Right cardiac atrium (tissue), 5 donors: ENCODE measurements around the gene SLC17A3. TPM values are rescaled to one million over a fixed set of nuclear protein-coding genes. Genes with fewer than 3 reads are reported as not detected.

Source experiments
- ATAC-seq, 2 donors: fragments of 200-7000 bp; cut with Tn5 transposase; one replicate each; pipeline versions ENCODE4 v1.8.0 to v1.9.1; 2020; ENCODE audit warnings: moderate library complexity in 2 of 2, mild to moderate bottlenecking in 1 of 2
- DNase-seq, 3 donors: peaks; one replicate each; pipeline ENCODE4 v3.0.0-alpha.2; 2020
- H3K27ac ChIP-seq: one replicate; pipeline ENCODE4 v1.5.1; 2013; ENCODE audit warnings: mild to moderate bottlenecking, low read length, control low read depth, moderate library complexity
- H3K27me3 ChIP-seq: one replicate; pipeline ENCODE4 v1.6.1; 2013; ENCODE audit not compliant: control insufficient read depth, insufficient read depth
- H3K4me1 ChIP-seq: one replicate; pipeline ENCODE4 v1.6.1; 2013; ENCODE audit warnings: low read length; ENCODE audit not compliant: control insufficient read depth, insufficient read depth
- H3K4me3 ChIP-seq: one replicate; pipeline ENCODE4 v1.5.1; 2013; ENCODE audit warnings: low read length, control low read depth
- H3K9me3 ChIP-seq: one replicate; pipeline ENCODE4 v1.6.1; 2013; ENCODE audit warnings: low read length; ENCODE audit not compliant: control insufficient read depth
- WGBS: extraction: QIAGEN DNeasy Blood & Tissue Kit; methylation state at CpG from one replicate; pipeline ENCODE4 v1.1.7; 2013; 5-methylcytosine and 5-hydroxymethylcytosine counted together
- intact Hi-C, 4 donors: fragments of 100-400 bp; cut with DNase I; formaldehyde crosslinking; loops; one replicate each; pipeline versions ENCODE4 v1.11.0 to v1.14.0; 2022 to 2023
- polyA plus RNA-seq: library from polyadenylated mRNA; stranded (reverse); fragments of 200-250 nt; gene quantifications from one replicate; pipeline ENCODE4 v1.2.3, GENCODE V29; 2013
- total RNA-seq, 4 donors: library from RNA; stranded (reverse); fragmentation: NEBNext Ultra II Directional; extraction: Animal tissue kit (Norgen Biotek cat#: 25700); gene quantifications; one replicate each; pipeline ENCODE4 v1.2.1, GENCODE V29; 2021
- donor health status: healthy with polysubstance abuse.
- donor health status: DM: no; HTN: yes; CAD: no.
- donor health status: DM: no; HTN: no; CAD: no.
- donor health status: DM: no; HTN: yes; CAD: no; lungs with severe emphysema.
- donor health status: DM: yes; HTN: yes; CAD: no.

Gene SLC17A3
- total and polyA plus RNA-seq, 5 donors: 0.34 TPM; not detected in 4

GRCh38 chr6:25903467-25904099, 29.5 kb upstream of the SLC17A3 start:
- H3K27ac ChIP-seq: no peak overlapping the region
- ATAC-seq (no peak), DNase-seq (no peak)
- WGBS: 95% methylated on average over 4 of the region's 4 CpGs
- no peaks in the 10 kb centered on the region for H3K9me3 ChIP-seq
- intact Hi-C loops: no loop called here
- no peaks in the 10 kb centered on the region for H3K27me3 ChIP-seq
- no peaks in the 10 kb centered on the region for H3K4me1 ChIP-seq
- H3K4me3 ChIP-seq: no peak overlapping the region

- Histone ChIP-seq H3K9me3 (no peaks in the 10 kb centered on the region), H3K4me1 (no peaks in the 10 kb centered on the region), H3K4me3 (no peak overlapping the region), H3K27ac (no peak overlapping the region), H3K27me3 (no peaks in the 10 kb centered on the region)
- WGBS: 97% methylated on average over 1 of the region's 1 CpG
- no peak for ATAC-seq
- intact Hi-C loops: no loop called here
- DNase-seq: no peak
Observed at GRCh38 chr6:25902071-25902470, 28.0 kb upstream of the SLC17A3 start.

GRCh38 chr6:25900843-25901242, 26.8 kb upstream of the SLC17A3 start:
- no peaks in the 10 kb centered on the region for H3K9me3 ChIP-seq
- no peak for DNase-seq
- intact Hi-C loops: no loop called here
- no peaks in the 10 kb centered on the region for H3K27me3 ChIP-seq
- H3K4me1 ChIP-seq: no peaks in the 10 kb centered on the region
- no peak overlapping the region for H3K27ac ChIP-seq
- ATAC-seq: no peak
- H3K4me3 ChIP-seq: no peak overlapping the region
- 80% methylated on average over 1 of the region's 1 CpG for WGBS

GRCh38 chr6:25899580-25900408, 25.8 kb upstream of the SLC17A3 start:
- no peaks in the 10 kb centered on the region for H3K27me3 ChIP-seq
- DNase-seq (no peak), ATAC-seq (no peak)
- WGBS: 86% methylated on average over 2 of the region's 2 CpGs
- no peaks in the 10 kb centered on the region for H3K9me3 ChIP-seq
- H3K4me1 ChIP-seq: no peaks in the 10 kb centered on the region
- no peak overlapping the region for H3K4me3 ChIP-seq
- intact Hi-C loops: no loop called here
- H3K27ac ChIP-seq: no peak overlapping the region

- intact Hi-C loops: no loop called here
- Histone ChIP-seq H3K4me1 (no peaks in the 10 kb centered on the region), H3K27me3 (no peaks in the 10 kb centered on the region), H3K27ac (no peak overlapping the region), H3K9me3 (no peaks in the 10 kb centered on the region), H3K4me3 (no peak overlapping the region)
- DNase-seq (no peak), ATAC-seq (no peak)
- WGBS: 71% methylated on average over 2 of the region's 2 CpGs
Observed at GRCh38 chr6:25899123-25899522, 25.1 kb upstream of the SLC17A3 start.

GRCh38 chr6:25898289-25898977, 24.4 kb upstream of the SLC17A3 start:
- intact Hi-C loops: no loop called here
- Histone ChIP-seq H3K27me3 (no peaks in the 10 kb centered on the region), H3K4me1 (no peaks in the 10 kb centered on the region), H3K9me3 (no peaks in the 10 kb centered on the region), H3K27ac (no peak overlapping the region), H3K4me3 (no peak overlapping the region)
- DNase-seq (no peak), ATAC-seq (no peak)
- WGBS: 80% methylated on average over 5 of the region's 5 CpGs

- 68% methylated on average over 3 of the region's 3 CpGs for WGBS
- H3K27ac ChIP-seq: no peak overlapping the region
- intact Hi-C loops: no loop called here
- DNase-seq (no peak), ATAC-seq (no peak)
- H3K4me1 ChIP-seq: no peaks in the 10 kb centered on the region
- H3K9me3 ChIP-seq: no peaks in the 10 kb centered on the region
- no peak overlapping the region for H3K4me3 ChIP-seq
- H3K27me3 ChIP-seq: no peaks in the 10 kb centered on the region
Observed at GRCh38 chr6:25896252-25896651, 22.2 kb upstream of the SLC17A3 start.

GRCh38 chr6:25895771-25896170, 21.7 kb upstream of the SLC17A3 start:
- Histone ChIP-seq H3K4me1 (no peaks in the 10 kb centered on the region), H3K4me3 (no peak overlapping the region), H3K27me3 (no peaks in the 10 kb centered on the region), H3K9me3 (no peaks in the 10 kb centered on the region), H3K27ac (no peak overlapping the region)
- DNase-seq (no peak), ATAC-seq (no peak)
- intact Hi-C loops: no loop called here
- WGBS: 56% methylated on average over 1 of the region's 1 CpG

- DNase-seq: no peak
- intact Hi-C loops: no loop called here
- Histone ChIP-seq H3K4me1 (no peaks in the 10 kb centered on the region), H3K4me3 (no peak overlapping the region), H3K27me3 (no peaks in the 10 kb centered on the region), H3K27ac (no peak overlapping the region), H3K9me3 (no peaks in the 10 kb centered on the region)
- ATAC-seq: no peak
- 88% methylated on average over 6 of the region's 6 CpGs for WGBS
Observed at GRCh38 chr6:25893778-25894177, 19.7 kb upstream of the SLC17A3 start.

GRCh38 chr6:25892877-25893276, 18.8 kb upstream of the SLC17A3 start:
- Histone ChIP-seq H3K4me1 (no peaks in the 10 kb centered on the region), H3K27me3 (no peaks in the 10 kb centered on the region), H3K9me3 (no peaks in the 10 kb centered on the region), H3K27ac (no peak overlapping the region), H3K4me3 (no peak overlapping the region)
- DNase-seq (no peak), ATAC-seq (no peak)
- intact Hi-C loops: no loop called here
